TTC549 (cell line): Measurements from ENCODE around the gene RNASEH1.

ENCODE experiments used
- FAIRE-seq: peaks from 2 replicates; lab custom pipeline; 2012; peaks lifted over from hg19 to GRCh38; lab: Jason Lieb, UNC

RNASEH1 gene

GRCh38 chr2:3547915-3548314 lies 10.2 kb downstream of the RNASEH1 start:
- no peak for FAIRE-seq

GRCh38 chr2:3545788-3546478 lies 12.2 kb downstream of the RNASEH1 start:
- no peak for FAIRE-seq

- no peak for FAIRE-seq
Measured at GRCh38 chr2:3543023-3543683, 15.0 kb downstream of the RNASEH1 start.

GRCh38 chr2:3542107-3542506 lies 16.0 kb downstream of the RNASEH1 start:
- FAIRE-seq: no peak

GRCh38 chr2:3539836-3540235 lies 18.3 kb downstream of the RNASEH1 start:
- FAIRE-seq: no peak

GRCh38 chr2:3536682-3537632 lies 21.2 kb downstream of the RNASEH1 start:
- FAIRE-seq: no peak

- FAIRE-seq: no peak
Measured at GRCh38 chr2:3535794-3536681, 22.1 kb downstream of the RNASEH1 start.

- no peak for FAIRE-seq
Measured at GRCh38 chr2:3535467-3535793, 22.7 kb downstream of the RNASEH1 start.

- no peak for FAIRE-seq
Measured at GRCh38 chr2:3534251-3534814, 23.8 kb downstream of the RNASEH1 start.

GRCh38 chr2:3533836-3534235 lies 24.3 kb downstream of the RNASEH1 start:
- no peak for FAIRE-seq

- no peak for FAIRE-seq
Measured at GRCh38 chr2:3532941-3533340, 25.2 kb downstream of the RNASEH1 start.

- no peak for FAIRE-seq
Measured at GRCh38 chr2:3529316-3530025, 28.7 kb downstream of the RNASEH1 start.

- no peak for FAIRE-seq
Measured at GRCh38 chr2:3527886-3528785, 30.0 kb downstream of the RNASEH1 start.

- no peak for FAIRE-seq
Measured at GRCh38 chr2:3526871-3527270, 31.3 kb downstream of the RNASEH1 start.

GRCh38 chr2:3523551-3524041 lies 34.5 kb downstream of the RNASEH1 start:
- no peak for FAIRE-seq

- FAIRE-seq: no peak
Measured at GRCh38 chr2:3522961-3523421, 35.1 kb downstream of the RNASEH1 start.

GRCh38 chr2:3520591-3520990 lies 37.5 kb downstream of the RNASEH1 start:
- no peak for FAIRE-seq

GRCh38 chr2:3519255-3520205 lies 38.6 kb downstream of the RNASEH1 start, which contains the start of gene ADI1:
TSS of gene ADI1 (minus strand) at chr2:3519531. CDS start at chr2:3519487, 44 bp downstream.
- no peak for FAIRE-seq
